Neural cell (in vitro differentiated cells): ENCODE results near the gene FBXO10. TPM values are rescaled to one million over a fixed set of nuclear protein-coding genes. Genes with fewer than 3 reads are reported as not detected.
"Not testable (repeated sequence)": the region's sequence is repeated elsewhere in the genome, so short reads cannot be mapped to it uniquely, and the experiment has no call there.

ENCODE experiments used
- H2AFZ ChIP-seq: fragments of 200-600, 300-800 bp; sonication (generic), shearing (Covaris generic); 2 replicates; pipeline ENCODE4 v1.6.0; 2014; ENCODE audit warnings: low read depth, mild to moderate bottlenecking, antibody characterized with exemption, low read length, moderate library complexity
- H3F3A ChIP-seq: fragments of 200-600 bp; shearing (Covaris generic); 2 replicates; pipeline ENCODE4 v1.6.1; 2016; ENCODE audit warnings: mild to moderate bottlenecking, moderate library complexity, mixed read lengths, antibody characterized with exemption, low read length; ENCODE audit not compliant: insufficient read depth, poor library complexity, severe bottlenecking
- H3K27ac ChIP-seq: fragments of 200-600, 300-800 bp; sonication (generic), shearing (Covaris generic); 2 replicates; pipeline ENCODE4 v1.5.1; 2014; ENCODE audit warnings: mild to moderate bottlenecking, low read length, moderate library complexity
- H3K27me3 ChIP-seq: fragments of 300-800, 200-600 bp; sonication (generic), shearing (Covaris generic); 2 replicates; pipeline ENCODE4 v1.6.0; 2014; ENCODE audit warnings: mild to moderate bottlenecking, low read depth, low read length, moderate library complexity; ENCODE audit not compliant: insufficient read depth
- H3K36me3 ChIP-seq: fragments of 300-800, 200-600 bp; sonication (generic), shearing (Covaris generic); 2 replicates; pipeline ENCODE4 v1.5.1; 2014; ENCODE audit warnings: mild to moderate bottlenecking, antibody characterized with exemption, low read length, moderate library complexity; ENCODE audit not compliant: insufficient read depth
- H3K4me2 ChIP-seq: fragments of 300-800, 200-600 bp; sonication (generic), shearing (Covaris generic); 2 replicates; pipeline ENCODE4 v1.6.0; 2014; ENCODE audit warnings: mild to moderate bottlenecking, low read length
- H3K4me3 ChIP-seq: fragments of 300-800, 200-600 bp; sonication (generic), shearing (Covaris generic); 2 replicates; pipeline ENCODE4 v1.5.1; 2014; ENCODE audit warnings: mild to moderate bottlenecking, low read length, moderate library complexity
- H3K79me2 ChIP-seq: fragments of 200-600 bp; shearing (Covaris generic); replicated peaks from 2 replicates; pipeline ENCODE4 v1.6.0; 2014; ENCODE audit warnings: mild to moderate bottlenecking, low read length, moderate library complexity; ENCODE audit not compliant: insufficient read depth
- H3K9ac ChIP-seq: fragments of 300-800, 200-600 bp; sonication (generic), shearing (Covaris generic); 2 replicates; pipeline ENCODE4 v1.6.1; 2016; ENCODE audit warnings: mild to moderate bottlenecking, low read length, mixed read lengths
- H3K9me2 ChIP-seq: fragments of 200-600 bp; shearing (Covaris generic); 2 replicates; pipeline ENCODE4 v1.6.1; 2016; ENCODE audit warnings: mild to moderate bottlenecking, low read length, mixed read lengths; ENCODE audit not compliant: insufficient read depth
- H3K9me3 ChIP-seq: fragments of 200-600, 300-800 bp; sonication (generic), shearing (Covaris generic); 2 replicates; pipeline ENCODE4 v1.6.1; 2016; ENCODE audit warnings: mild to moderate bottlenecking, mixed run types, low read length, moderate library complexity, mixed read lengths
- H4K20me1 ChIP-seq: fragments of 200-600 bp; shearing (Covaris generic); 2 replicates; pipeline ENCODE4 v1.6.1; 2016; ENCODE audit warnings: mild to moderate bottlenecking, mixed run types; ENCODE audit not compliant: insufficient read depth
- CTCF ChIP-seq: fragments of 450-650 bp; IDR thresholded peaks from 2 replicates; pipeline ENCODE4 v1.5.1; 2014; ENCODE audit warnings: antibody characterized with exemption, mild to moderate bottlenecking, moderate library complexity; ENCODE audit not compliant: poor library complexity, severe bottlenecking
- EP300 ChIP-seq: fragments of 450-650 bp; conservative IDR thresholded peaks from 2 replicates; pipeline ENCODE4 v1.6.1; 2014; ENCODE audit warnings: antibody characterized with exemption, mild to moderate bottlenecking, moderate library complexity; ENCODE audit not compliant: poor library complexity, severe bottlenecking
- EZH2 ChIP-seq: fragments of 200-600, 300-800 bp; shearing (Covaris generic), sonication (generic); IDR thresholded peaks from 2 replicates; pipeline ENCODE4 v1.6.1; 2014; ENCODE audit warnings: antibody characterized with exemption, low read length, borderline replicate concordance, mild to moderate bottlenecking; ENCODE audit not compliant: insufficient read depth, poor library complexity, severe bottlenecking
- MXI1 ChIP-seq: fragments of 450-650 bp; conservative IDR thresholded peaks from 2 replicates; pipeline ENCODE4 v1.6.1; 2014; ENCODE audit warnings: antibody characterized with exemption, mild to moderate bottlenecking; ENCODE audit not compliant: poor library complexity, severe bottlenecking
- POLR2AphosphoS5 ChIP-seq: IDR thresholded peaks from 2 replicates; pipeline ENCODE4 v1.6.1; 2012
- RAD21 ChIP-seq: fragments of 450-650 bp; conservative IDR thresholded peaks from 2 replicates; pipeline ENCODE4 v1.6.1; 2014; ENCODE audit warnings: antibody characterized with exemption, mild to moderate bottlenecking, moderate library complexity
- REST ChIP-seq: IDR thresholded peaks from 2 replicates; pipeline ENCODE4 v1.6.1; 2012; ENCODE audit warnings: borderline replicate concordance
- SMC3 ChIP-seq: fragments of 450-650 bp; conservative IDR thresholded peaks from 2 replicates; pipeline ENCODE4 v1.6.1; 2014; ENCODE audit warnings: antibody characterized with exemption, mild to moderate bottlenecking, moderate library complexity; ENCODE audit not compliant: poor library complexity
- TAF1 ChIP-seq: IDR thresholded peaks from 2 replicates; pipeline ENCODE4 v1.6.1; 2012; ENCODE audit warnings: low read depth
- polyA plus RNA-seq: library from polyadenylated mRNA; depleted of rRNA; stranded (reverse); fragments of >200 nt; gene quantifications from 2 replicates; pipeline ENCODE4 v1.2.3, GENCODE V29; 2014

Gene FBXO10
- polyA plus RNA-seq, 1 donor from 2014 or later = 16.0 TPM

DNA sequence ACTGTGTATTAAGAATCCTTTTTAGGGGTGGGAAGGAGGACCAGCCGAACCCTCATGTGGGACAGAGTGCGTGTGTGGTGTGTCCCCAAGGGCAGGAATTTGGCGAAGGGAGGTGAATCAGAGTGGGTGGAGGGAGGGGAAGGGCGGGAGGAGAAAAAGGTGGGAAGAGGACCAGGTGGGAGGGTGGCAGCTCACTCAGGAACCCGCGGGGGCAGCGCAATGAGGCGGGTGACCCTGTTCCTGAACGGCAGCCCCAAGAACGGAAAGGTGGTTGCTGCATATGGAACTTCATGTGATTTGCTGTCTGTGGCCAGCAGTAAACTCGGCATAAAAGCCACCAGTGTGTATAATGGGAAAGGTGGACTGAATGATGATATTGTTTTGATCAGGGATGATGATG is 99.2 kb downstream of the FBXO10 start:
- no peaks in the 10 kb centered on the region for H3K27me3 ChIP-seq
- TF ChIP-seq REST (no peak), MXI1 (no peak), EZH2 (no peak), RAD21 (no peak), POLR2AphosphoS5 (no peak), CTCF (no peak), EP300 (no peak), TAF1 (no peak), SMC3 (no peak)
- H4K20me1 ChIP-seq = no peaks in the 10 kb centered on the region
- no peaks in the 10 kb centered on the region for H3K36me3 ChIP-seq
- H3K9me3 ChIP-seq = no peaks in the 10 kb centered on the region
- H3F3A ChIP-seq = no peaks in the 10 kb centered on the region
- no peaks in the 10 kb centered on the region for H3K79me2 ChIP-seq
- no peak overlapping the region for H3K4me3 ChIP-seq
- H3K4me2 ChIP-seq = no peak overlapping the region
- H3K9me2 ChIP-seq = no peaks in the 10 kb centered on the region
- no peak overlapping the region for H2AFZ ChIP-seq
- no peak overlapping the region for H3K27ac ChIP-seq
- H3K9ac ChIP-seq = no peak overlapping the region

DNA sequence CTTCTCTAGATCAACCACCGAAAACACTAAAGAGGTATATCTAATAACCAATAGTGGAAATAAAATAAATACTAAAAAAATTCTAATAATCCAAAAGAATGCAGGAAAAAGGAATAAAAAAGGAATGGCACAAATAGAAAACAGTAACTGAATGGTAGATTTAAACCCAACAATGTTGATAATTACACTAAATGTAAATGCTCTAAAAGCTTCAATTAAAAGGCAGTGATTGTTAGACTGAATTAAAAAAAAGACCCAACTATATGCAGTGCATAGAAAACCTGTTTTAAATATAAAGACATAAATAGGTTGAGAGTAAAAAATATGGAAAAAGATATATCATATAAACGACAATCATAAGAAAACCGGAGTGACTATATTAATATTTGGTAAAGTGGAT is 101.7 kb downstream of the FBXO10 start:
- Histone ChIP-seq H3K9ac (no peak overlapping the region), H2AFZ (no peak overlapping the region), H4K20me1 (no peaks in the 10 kb centered on the region), H3K9me2 (no peaks in the 10 kb centered on the region), H3K79me2 (no peaks in the 10 kb centered on the region), H3K4me2 (no peak overlapping the region), H3K27me3 (no peaks in the 10 kb centered on the region), H3K36me3 (no peaks in the 10 kb centered on the region), H3F3A (no peaks in the 10 kb centered on the region), H3K9me3 (no peaks in the 10 kb centered on the region), H3K27ac (no peak overlapping the region), H3K4me3 (no peak overlapping the region)
- TF ChIP-seq TAF1 (no peak), REST (no peak), MXI1 (no peak), EP300 (no peak), RAD21 (no peak), POLR2AphosphoS5 (no peak), CTCF (no peak)

DNA sequence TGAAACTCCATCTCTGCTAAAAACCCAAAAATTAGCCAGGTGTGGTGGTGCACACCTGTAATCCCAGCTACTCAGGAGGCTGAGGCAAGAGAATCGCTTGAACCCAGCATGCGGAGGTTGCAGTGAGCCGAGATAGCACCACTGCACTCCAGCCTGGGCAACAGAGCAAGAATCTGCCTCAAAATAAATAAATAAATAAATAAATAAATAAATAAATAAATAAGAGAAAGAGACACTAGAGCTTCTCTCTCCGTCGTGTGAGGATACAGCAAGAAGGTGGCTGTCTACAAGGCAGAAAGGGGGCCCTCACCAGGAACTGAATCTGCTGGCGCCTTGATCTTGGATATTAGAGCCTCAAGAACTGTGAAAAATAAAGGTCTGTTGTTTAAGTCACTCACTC is 102.2 kb downstream of the FBXO10 start:
- H3K9ac ChIP-seq, H3K27me3 ChIP-seq, H3K4me3 ChIP-seq, H3F3A ChIP-seq, H4K20me1 ChIP-seq, H3K27ac ChIP-seq, H3K4me2 ChIP-seq, H3K9me2 ChIP-seq, H3K9me3 ChIP-seq, H3K36me3 ChIP-seq, H2AFZ ChIP-seq, H3K79me2 ChIP-seq: not testable (repeated sequence)
